Cerebellar cortex (tissue), 1 donor: ENCODE measurements around the gene ADCY6.

ENCODE experiments used
- DNase-seq: peaks from one replicate; pipeline ENCODE4 v3.0.0-alpha.2; 2015; ENCODE audit warnings: low spot score

The ADCY6 gene

GRCh38 chr12:48783432-48783831 lies 5.5 kb downstream of the ADCY6 start:
- no peak for DNase-seq

- DNase-seq, result no peak
Observed at GRCh38 chr12:48782457-48783395, 6.2 kb downstream of the ADCY6 start.

DNA sequence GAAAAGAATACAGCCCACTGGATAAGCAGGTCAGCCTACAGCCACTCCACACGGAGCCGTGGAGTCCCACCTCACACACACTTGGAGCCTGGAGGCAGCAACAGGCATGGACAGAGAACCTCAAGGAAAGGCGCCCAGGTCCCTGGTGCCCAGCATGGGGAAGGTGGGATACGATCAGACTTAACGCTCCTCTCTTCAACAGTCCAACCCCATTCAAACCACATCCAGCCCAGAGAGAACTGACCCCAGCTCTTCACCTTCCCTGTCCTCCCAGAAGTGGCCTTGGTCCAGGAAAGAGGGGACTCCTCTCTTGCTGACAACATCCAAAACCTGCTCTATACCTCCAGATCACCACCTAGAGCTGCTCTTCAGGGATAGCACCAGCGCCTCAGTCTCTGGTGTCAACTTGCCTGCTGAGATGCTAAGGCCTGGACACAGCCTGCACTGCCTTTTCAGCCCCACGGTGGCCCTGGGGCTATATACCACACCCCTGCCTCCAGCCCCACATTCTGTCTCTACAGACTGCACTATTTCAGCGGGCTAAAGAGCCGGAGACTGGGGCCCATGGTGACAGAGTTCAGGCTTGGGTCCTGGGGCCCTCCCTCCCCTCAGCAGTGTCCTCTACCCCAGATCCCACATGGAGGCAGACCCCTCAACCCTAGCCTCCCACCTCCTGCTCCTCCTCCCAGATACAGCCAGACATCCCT lies 7.0 kb downstream of the ADCY6 start:
- DNase-seq, result no peak

DNA sequence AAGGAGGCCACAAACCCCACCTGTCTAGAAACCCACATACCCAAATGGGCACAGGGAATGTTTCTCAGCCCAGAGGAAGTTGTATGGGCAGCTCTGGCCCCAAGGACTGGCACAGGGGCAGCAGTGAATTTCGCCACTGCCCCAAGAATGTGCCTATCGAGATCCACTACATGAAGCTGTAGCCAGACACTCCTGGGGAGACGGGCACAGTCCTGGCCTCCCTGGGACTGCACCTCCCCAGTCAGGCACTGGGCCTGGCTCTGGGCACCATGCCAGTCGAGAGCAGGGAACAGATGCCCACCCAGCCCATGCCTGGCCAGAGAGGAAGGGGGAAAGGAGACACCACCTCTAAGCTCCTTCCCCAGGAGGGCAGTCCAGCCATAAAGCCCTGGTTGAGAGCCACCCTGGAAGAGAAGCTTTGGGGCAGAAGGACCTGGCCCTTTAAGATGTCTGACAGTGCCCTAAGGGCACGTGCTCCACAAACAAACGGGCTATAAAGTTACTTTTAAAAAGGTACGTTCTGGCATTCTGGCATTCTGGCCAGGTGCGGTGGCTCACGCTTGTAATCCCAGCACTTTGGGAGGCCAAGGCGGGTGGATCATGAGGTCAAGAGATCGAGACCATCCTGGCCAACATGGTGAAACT lies 8.4 kb downstream of the ADCY6 start:
- DNase-seq, result no peak

DNA sequence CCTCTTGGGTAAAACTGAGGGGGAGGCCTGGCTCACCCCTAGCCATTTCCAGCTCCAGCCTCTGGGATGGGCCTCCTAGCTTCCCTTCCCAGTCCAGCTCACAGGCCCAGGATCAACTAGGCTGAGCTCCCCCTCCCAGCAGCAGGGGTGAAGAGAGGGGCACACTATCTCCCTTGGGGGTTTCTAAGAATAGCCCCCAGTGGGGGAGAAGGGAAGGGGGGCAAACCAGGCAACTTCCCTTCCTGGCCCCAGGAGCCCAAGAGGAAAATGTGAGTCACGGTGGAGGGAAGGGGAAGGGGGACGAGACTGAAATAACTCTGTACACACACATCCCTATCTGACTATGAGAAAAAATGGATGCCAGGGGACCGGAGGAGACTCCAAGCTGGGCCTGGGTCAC lies 9.0 kb downstream of the ADCY6 start:
- no peak for DNase-seq

DNA sequence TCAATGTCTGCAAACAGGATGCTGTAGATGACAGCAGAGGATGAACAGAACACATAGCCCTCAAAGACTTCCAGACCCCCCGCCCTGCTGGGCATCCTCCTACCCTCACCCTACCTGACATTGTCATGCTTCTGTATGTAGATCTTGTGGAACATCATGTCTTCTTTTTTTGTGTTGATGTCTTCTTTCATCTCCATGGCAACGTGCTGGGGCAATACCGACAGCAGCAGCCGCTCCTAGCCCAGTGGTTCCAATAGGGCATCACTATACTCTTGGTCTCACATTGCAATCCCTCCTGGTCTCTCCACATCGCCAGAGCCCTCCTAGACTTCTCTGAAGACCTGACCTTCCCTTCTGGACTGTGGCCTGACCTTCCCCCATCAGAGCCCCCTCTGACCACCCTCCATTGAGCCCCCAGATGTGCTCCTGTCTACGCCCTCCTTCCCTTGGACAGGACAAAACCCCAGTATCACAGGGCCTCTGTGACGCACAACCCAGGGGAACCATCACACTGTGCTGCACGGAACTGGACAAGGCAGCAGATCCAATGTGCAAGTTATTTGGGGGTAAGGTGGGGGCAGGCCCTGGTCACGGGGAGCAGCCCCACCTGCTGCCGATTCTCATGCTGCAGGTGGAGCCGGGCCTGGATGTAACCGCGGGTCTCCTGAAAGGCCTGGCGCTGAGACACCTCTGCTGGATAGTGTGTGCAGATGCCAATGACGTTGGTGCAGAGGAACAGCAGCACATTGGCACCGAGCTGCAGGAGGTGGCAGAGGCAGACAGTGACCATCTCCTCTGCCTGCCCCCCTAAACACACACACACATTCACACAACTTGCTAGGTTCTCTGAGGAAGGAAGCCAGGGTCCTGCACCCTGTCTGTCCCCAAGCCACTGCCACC lies 11.1 kb downstream of the ADCY6 start:
- no peak for DNase-seq

GRCh38 chr12:48776956-48777355 lies 11.9 kb downstream of the ADCY6 start:
- DNase-seq, result no peak

- DNase-seq, result no peak
Observed at GRCh38 chr12:48775991-48776649, 12.8 kb downstream of the ADCY6 start.

DNA sequence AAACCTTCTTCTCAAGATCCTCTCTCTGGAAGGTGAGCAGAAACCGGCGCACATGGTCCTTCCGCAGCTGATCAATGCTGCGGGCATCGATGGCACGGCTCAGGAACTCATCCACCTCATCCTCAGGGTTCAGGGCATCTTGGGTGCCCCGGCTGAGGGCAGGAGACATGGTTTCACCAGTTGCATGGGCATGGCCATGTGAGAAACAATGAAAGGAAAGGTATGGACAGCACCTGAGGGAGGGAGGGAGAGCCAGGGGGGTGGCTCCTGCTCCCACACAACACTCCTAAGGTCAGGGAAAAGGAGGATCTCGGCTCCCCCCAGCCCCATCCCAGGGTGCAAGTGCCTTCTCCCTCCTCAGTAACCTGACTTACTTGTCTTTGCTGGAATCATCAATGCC lies 13.6 kb downstream of the ADCY6 start:
- DNase-seq, result no peak

DNA sequence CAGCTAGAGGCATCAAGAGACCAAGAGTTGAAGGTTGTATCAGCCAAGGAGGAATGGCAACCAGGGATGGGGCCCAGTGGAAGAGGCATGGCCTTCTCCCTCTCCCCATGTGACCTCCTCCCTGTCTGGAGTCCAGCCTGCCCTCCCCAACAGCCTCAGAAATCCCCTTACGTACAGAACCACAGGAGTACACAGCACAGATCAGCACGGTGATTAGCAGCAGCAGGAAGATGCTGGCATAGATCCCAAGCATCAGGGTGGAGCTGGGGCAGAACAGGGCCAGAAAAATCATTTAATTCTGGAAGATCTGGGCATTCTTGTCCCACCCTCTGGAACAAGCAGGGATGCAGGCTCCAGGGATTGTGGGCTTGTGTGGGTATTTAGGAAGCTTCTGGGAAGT lies 14.4 kb downstream of the ADCY6 start:
- DNase-seq, result no peak

DNA sequence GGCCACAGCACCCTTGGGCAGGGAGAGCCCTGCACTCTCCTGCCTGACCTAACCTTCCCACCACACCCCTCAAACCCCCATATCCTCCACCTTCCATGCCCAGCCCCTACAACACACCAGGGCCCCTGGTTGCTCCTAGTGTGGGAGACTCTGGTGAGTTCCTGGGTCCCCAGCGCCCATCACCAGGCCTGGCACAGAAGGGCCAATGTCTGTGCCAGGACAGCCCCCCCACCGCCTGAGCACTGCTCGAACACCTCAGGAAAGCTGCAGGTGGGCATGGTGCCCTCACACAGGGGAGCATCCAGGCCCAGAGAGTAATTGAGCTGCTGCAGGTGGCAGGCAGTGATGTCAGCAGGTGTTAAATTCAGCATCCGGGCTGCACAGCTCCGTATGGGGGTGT lies 15.2 kb downstream of the ADCY6 start:
- DNase-seq, result no peak

GRCh38 chr12:48771588-48772112 lies 17.2 kb downstream of the ADCY6 start:
- DNase-seq, result no peak

DNA sequence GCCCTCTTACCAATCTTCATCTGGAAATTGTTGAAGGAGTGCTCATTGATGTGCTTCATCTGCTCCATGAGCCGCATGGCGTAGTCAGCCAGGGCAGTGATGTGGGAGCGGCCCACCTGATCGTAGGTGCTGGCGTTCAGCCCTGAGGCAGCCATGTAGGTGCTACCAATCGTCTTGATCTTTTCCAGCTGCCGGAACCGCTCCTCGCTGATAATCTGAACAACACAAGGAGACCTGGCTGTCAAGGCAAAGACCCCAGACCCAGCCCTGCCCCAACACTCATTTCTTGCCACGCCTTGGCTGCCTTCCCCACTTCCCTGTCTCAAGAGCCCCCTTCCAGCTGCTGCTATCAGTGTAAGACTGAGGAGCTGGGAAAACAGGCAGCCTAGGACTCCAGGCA lies 18.1 kb downstream of the ADCY6 start:
- DNase-seq, result no peak

- no peak for DNase-seq
Observed at GRCh38 chr12:48768736-48769135, 20.2 kb downstream of the ADCY6 start.

GRCh38 chr12:48768147-48768546 lies 20.7 kb downstream of the ADCY6 start:
- DNase-seq, result no peak

GRCh38 chr12:48767521-48767920 lies 21.4 kb downstream of the ADCY6 start:
- no peak for DNase-seq

DNA sequence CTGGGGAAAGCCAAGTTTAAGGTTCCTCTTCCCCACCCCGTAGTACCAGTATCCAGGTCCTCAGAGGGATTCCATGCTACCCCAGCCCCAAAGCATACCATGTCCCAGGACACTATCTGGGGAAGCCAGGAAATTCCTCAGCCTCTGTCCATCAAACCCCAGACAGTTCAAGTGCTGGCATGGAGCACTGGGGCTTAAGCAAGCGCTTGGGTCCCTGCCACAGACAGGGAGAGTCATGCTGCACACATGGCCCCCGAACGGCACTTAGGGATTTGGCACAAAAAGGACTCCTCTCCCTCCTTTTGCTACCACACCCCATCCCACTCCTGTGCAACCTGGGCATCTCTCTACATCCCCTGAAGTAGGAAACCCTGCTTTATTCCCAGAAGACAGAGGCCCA lies 21.8 kb downstream of the ADCY6 start:
- no peak for DNase-seq

GRCh38 chr12:48765753-48766162 lies 23.1 kb downstream of the ADCY6 start:
- DNase-seq, result no peak

- no peak for DNase-seq
Observed at GRCh38 chr12:48764521-48764920, 24.4 kb downstream of the ADCY6 start.

DNA sequence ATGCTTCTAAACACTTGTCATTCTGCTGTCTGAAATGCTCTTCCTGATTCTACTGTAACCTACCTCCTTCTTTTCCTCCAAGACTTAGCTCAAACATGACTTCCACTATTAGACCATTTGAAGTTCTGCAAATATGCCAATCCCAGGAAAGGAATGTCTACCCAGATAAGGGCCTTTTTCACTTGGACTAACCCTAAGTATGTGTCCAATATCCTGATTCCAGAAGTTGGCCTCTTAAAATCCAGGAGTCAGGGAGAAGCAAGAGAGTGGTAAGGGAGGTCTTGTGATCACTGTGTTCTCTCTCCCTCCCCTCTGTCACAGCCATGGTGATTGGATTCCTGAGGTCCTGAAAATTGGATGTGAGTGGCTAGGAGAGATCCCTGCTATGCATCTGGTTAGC lies 30.2 kb downstream of the ADCY6 start:
- no peak for DNase-seq

DNA sequence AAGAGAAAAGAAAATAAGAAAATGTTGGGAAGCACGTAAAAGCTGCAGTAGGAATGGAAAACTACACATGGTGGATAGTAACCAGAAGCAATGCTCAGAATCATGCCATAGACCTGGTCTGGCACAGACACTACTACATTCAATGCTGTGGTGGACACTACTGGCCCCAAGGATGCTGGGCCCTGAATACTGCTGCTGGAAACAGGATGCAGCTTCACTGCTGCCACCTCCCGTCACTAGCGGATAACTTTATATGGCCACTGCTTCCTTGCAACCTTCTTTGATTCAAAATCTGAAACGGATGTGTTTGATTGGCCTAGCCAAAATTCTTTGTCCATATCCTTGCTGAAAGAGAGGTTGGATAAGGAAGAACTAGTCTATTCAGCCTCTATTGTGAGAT lies 30.7 kb downstream of the ADCY6 start:
- no peak for DNase-seq
